PC-3 (cell line): ENCODE measurements around the gene USH1C. TPM values are rescaled to one million over a fixed set of nuclear protein-coding genes. Genes with fewer than 3 reads are reported as not detected.

Experiments used
- ATAC-seq: fragments of 200-7000 bp; cut with Tn5 transposase; 2 replicates; pipeline ENCODE4 v1.9.1; 2020; ENCODE audit warnings: mild to moderate bottlenecking, moderate library complexity
- BruUV-seq: library from RNA; stranded (reverse); fragments of 400-500 nt; replicated peaks from 2 replicates; lab custom pipeline; 2021; lab: Mats Ljungman, UMichigan
- CTCF ChIA-PET: fragments of 300-600 bp; sonication (Branson Sonifier 250); formaldehyde crosslinking; loops from one replicate; lab custom pipeline; 2022; ENCODE audit warnings: antibody characterized with exemption; lab: Charles Lee
- POLR2A ChIA-PET: fragments of 300-600 bp; sonication (Branson Sonifier 250); formaldehyde crosslinking; loops from one replicate; lab custom pipeline; 2022; ENCODE audit warnings: antibody characterized with exemption; ENCODE audit not compliant: unreplicated experiment; lab: Charles Lee
- DNase-seq: peaks from one replicate; pipeline ENCODE4 v3.0.0-alpha.2; 2015
- H2AFZ ChIP-seq: fragments of 300-600 bp; sonication (generic); 2 replicates; pipeline ENCODE4 v1.6.0; 2016; ENCODE audit warnings: antibody characterized with exemption, low read length
- H3F3A ChIP-seq: fragments of 300-600 bp; sonication (generic); one replicate; pipeline ENCODE4 v1.6.0; 2017; ENCODE audit warnings: antibody characterized with exemption, low read length, control low read depth, mild to moderate bottlenecking; ENCODE audit not compliant: unreplicated experiment
- H3K27ac ChIP-seq: fragments of 300-600 bp; sonication (generic); 2 replicates; pipeline ENCODE4 v1.5.1; 2016; ENCODE audit warnings: mild to moderate bottlenecking, low read length
- H3K27me3 ChIP-seq: fragments of 300-600 bp; sonication (generic); 2 replicates; pipeline ENCODE4 v1.6.1; 2016; ENCODE audit warnings: low read length, mixed read lengths
- H3K36me3 ChIP-seq: fragments of 300-600 bp; sonication (generic); 2 replicates; pipeline ENCODE4 v1.6.1; 2016; ENCODE audit warnings: low read depth, mixed run types, low read length, mixed read lengths
- H3K4me1 ChIP-seq: fragments of 300-600 bp; sonication (generic); 2 replicates; pipeline ENCODE4 v1.5.1; 2016; ENCODE audit warnings: low read length; ENCODE audit not compliant: insufficient read depth
- H3K4me2 ChIP-seq: fragments of 300-600 bp; sonication (generic); 2 replicates; pipeline ENCODE4 v1.6.0; 2016; ENCODE audit warnings: low read length
- H3K4me3 ChIP-seq: fragments of 300-600 bp; sonication (generic); 2 replicates; pipeline ENCODE4 v1.5.1; 2016; ENCODE audit warnings: mild to moderate bottlenecking, low read length, mixed read lengths
- H3K79me2 ChIP-seq: fragments of 300-600 bp; sonication (generic); 2 replicates; pipeline ENCODE4 v1.6.1; 2017; ENCODE audit warnings: low read length, mixed read lengths
- H3K9ac ChIP-seq: fragments of 300-600 bp; sonication (generic); 2 replicates; pipeline ENCODE4 v1.6.0; 2016; ENCODE audit warnings: mild to moderate bottlenecking, low read length
- H3K9me2 ChIP-seq: fragments of 300-600 bp; sonication (generic); replicated peaks from 2 replicates; pipeline ENCODE4 v1.6.1; 2016; ENCODE audit warnings: mixed run types, low read length, mixed read lengths
- H3K9me3 ChIP-seq: fragments of 300-600 bp; sonication (generic); 2 replicates; pipeline ENCODE4 v1.6.1; 2016; ENCODE audit warnings: low read length, mixed read lengths
- H4K20me1 ChIP-seq: fragments of 300-600 bp; sonication (generic); 2 replicates; pipeline ENCODE4 v1.6.1; 2016; ENCODE audit warnings: low read length, mixed read lengths
- CTCF ChIP-seq: fragments of 300-600 bp; sonication (generic); conservative IDR thresholded peaks from 2 replicates; pipeline ENCODE4 v1.5.1; 2017; ENCODE audit warnings: antibody characterized with exemption, low read depth, mild to moderate bottlenecking, low read length
- EZH2 ChIP-seq: fragments of 300-600 bp; sonication (generic); IDR thresholded peaks from one replicate; pipeline ENCODE4 v1.6.1; 2017; ENCODE audit warnings: antibody characterized with exemption, mild to moderate bottlenecking, low read length; ENCODE audit not compliant: unreplicated experiment
- EZH2phosphoT487 ChIP-seq: fragments of 300-600 bp; sonication (generic); IDR thresholded peaks from 2 replicates; pipeline ENCODE4 v1.6.1; 2018; ENCODE audit warnings: mild to moderate bottlenecking, antibody characterized with exemption, low read length, borderline replicate concordance
- intact Hi-C: fragments of 100-400 bp; cut with micrococcal nuclease; formaldehyde crosslinking; loops from 2 replicates; pipeline ENCODE4 v1.9.0; 2023
- total RNA-seq: library from RNA; depleted of rRNA; stranded (reverse); fragments of >200 nt; gene quantifications from 2 replicates; pipeline ENCODE4 v1.2.3, GENCODE V29; 2014

USH1C gene
- total RNA-seq, 1 experiment from 2014 or later = not detected

- H3K9me3 ChIP-seq = no peaks in the 10 kb centered on the region
- no peaks in the 10 kb centered on the region for H4K20me1 ChIP-seq
- no peak overlapping the region for H3K4me2 ChIP-seq
- H3K4me3 ChIP-seq = no peak overlapping the region
- TF ChIP-seq CTCF = no peak
- no peak for TF ChIP-seq EZH2phosphoT487
- TF ChIP-seq EZH2 = no peak
- H3K9ac ChIP-seq = no peak overlapping the region
- H2AFZ ChIP-seq = no peak overlapping the region
- ATAC-seq (no peak), DNase-seq (no peak)
- H3K27me3 ChIP-seq = peaks cover 40% of the 10 kb centered on the region
- intact Hi-C loops = no loop called here
- ChIA-PET POLR2A (no interaction called here), CTCF (no interaction called here)
- H3K9me2 ChIP-seq = no peaks in the 10 kb centered on the region
- H3K4me1 ChIP-seq = no peaks in the 10 kb centered on the region
- H3K27ac ChIP-seq = no peak overlapping the region
- no peaks in the 10 kb centered on the region for H3K79me2 ChIP-seq
- no peaks in the 10 kb centered on the region for H3K36me3 ChIP-seq
- no TSS peak for BruUV-seq
- no peaks in the 10 kb centered on the region for H3F3A ChIP-seq
Measured at GRCh38 chr11:17574141-17575091, 30.2 kb upstream of the USH1C start.

GRCh38 chr11:17573526-17573925, 29.3 kb upstream of the USH1C start:
- no peak overlapping the region for H3K4me3 ChIP-seq
- no peaks in the 10 kb centered on the region for H3K79me2 ChIP-seq
- no peak overlapping the region for H3K4me2 ChIP-seq
- intact Hi-C loops = no loop called here
- CTCF ChIA-PET = no interaction called here
- H3K9ac ChIP-seq = no peak overlapping the region
- no peak for DNase-seq
- no peaks in the 10 kb centered on the region for H4K20me1 ChIP-seq
- H3K4me1 ChIP-seq = no peaks in the 10 kb centered on the region
- H3K36me3 ChIP-seq = no peaks in the 10 kb centered on the region
- no peak overlapping the region for H3K27ac ChIP-seq
- POLR2A ChIA-PET = no interaction called here
- no peak for ATAC-seq
- H3F3A ChIP-seq = no peaks in the 10 kb centered on the region
- no peaks in the 10 kb centered on the region for H3K9me2 ChIP-seq
- H3K27me3 ChIP-seq = peaks cover 39% of the 10 kb centered on the region
- H2AFZ ChIP-seq = no peak overlapping the region
- TF ChIP-seq EZH2phosphoT487 (no peak), EZH2 (no peak), CTCF (no peak)
- no peaks in the 10 kb centered on the region for H3K9me3 ChIP-seq
- BruUV-seq = no TSS peak
